Prostate gland (tissue), 2 donors: Measurements from ENCODE around the gene SASH1.

Experiments
- POLR2A ChIP-seq: fragments of 450-650 bp; IDR thresholded peaks from one replicate; pipeline ENCODE4 v1.6.1; 2016; ENCODE audit warnings: antibody characterized with exemption, mild to moderate bottlenecking
- POLR2AphosphoS5 ChIP-seq: sonication (generic); formaldehyde crosslinking; IDR thresholded peaks from one replicate; pipeline ENCODE4 v1.6.1; 2017; ENCODE audit warnings: antibody characterized with exemption
- TF ChIP-seq, protein P1 (sequence below), 4 experiments: fragments of 200-600 bp in 2 of 4; fragments of 450-650 bp in 2 of 4; sonication (generic) in 2 of 4; IDR thresholded peaks; 1 replicate in 3 of 4; 2 replicates in 1 of 4; pipeline ENCODE4 v1.5.1; 2016 to 2019; ENCODE audit warnings: antibody characterized with exemption in 4 of 4, mild to moderate bottlenecking in 2 of 4, moderate library complexity in 2 of 4

DNA sequence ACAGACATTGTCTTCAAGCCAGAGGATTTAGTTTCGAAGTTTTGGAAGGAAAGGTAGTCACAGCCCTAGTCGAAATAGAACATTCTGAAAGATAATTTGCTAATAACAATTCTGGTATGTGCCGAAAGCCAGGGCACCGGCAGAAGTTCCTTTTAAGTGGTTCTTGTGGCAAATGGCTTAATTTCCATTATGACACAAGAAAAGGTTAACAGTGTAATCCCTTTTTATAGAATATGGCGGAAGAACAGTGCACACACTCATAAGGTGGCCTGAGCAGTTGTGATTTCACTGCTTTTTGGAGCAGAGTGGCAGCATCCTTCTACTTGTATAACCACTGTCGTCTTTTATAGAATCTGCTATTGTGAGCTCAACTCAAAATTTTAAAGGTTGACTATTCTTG is 152.4 kb downstream of the SASH1 start:
- TF ChIP-seq POLR2AphosphoS5 (no peak), POLR2A (no peak)
- TF ChIP-seq, protein P1, sequence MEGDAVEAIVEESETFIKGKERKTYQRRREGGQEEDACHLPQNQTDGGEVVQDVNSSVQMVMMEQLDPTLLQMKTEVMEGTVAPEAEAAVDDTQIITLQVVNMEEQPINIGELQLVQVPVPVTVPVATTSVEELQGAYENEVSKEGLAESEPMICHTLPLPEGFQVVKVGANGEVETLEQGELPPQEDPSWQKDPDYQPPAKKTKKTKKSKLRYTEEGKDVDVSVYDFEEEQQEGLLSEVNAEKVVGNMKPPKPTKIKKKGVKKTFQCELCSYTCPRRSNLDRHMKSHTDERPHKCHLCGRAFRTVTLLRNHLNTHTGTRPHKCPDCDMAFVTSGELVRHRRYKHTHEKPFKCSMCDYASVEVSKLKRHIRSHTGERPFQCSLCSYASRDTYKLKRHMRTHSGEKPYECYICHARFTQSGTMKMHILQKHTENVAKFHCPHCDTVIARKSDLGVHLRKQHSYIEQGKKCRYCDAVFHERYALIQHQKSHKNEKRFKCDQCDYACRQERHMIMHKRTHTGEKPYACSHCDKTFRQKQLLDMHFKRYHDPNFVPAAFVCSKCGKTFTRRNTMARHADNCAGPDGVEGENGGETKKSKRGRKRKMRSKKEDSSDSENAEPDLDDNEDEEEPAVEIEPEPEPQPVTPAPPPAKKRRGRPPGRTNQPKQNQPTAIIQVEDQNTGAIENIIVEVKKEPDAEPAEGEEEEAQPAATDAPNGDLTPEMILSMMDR (IDR thresholded peaks at IDR 0.05): no peak
